ENCODE data around the gene CD274.
A peak's percentile ranks its signal among the peaks of the same experiment; 100 is the strongest.
"Not testable (repeated sequence)": the region's sequence is repeated elsewhere in the genome, so short reads cannot be mapped to it uniquely, and the experiment has no call there.

CD274 gene

DNA sequence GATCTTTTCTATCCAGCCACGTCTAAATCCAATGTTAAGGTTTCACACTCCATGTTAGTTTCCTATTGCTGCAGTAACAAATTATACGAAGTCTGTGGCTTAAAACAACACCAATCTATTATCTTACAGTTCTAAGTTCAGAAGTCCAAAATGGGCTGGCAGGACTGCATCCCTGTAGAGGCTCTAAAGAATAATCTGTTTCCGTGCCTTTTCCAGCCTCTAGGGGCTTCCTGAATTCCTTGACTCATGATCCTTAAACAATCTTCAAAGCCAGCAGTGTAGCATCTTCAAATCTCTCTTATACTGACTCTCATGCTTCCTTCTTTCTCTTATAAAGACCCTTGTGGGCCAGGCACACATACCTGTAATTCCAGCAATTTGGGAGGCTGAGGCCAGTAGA lies 19.4 kb upstream of the CD274 start:
- no peak for DNase-seq (ENCODE audit: low read depth)
- TF ChIP-seq, protein P1, sequence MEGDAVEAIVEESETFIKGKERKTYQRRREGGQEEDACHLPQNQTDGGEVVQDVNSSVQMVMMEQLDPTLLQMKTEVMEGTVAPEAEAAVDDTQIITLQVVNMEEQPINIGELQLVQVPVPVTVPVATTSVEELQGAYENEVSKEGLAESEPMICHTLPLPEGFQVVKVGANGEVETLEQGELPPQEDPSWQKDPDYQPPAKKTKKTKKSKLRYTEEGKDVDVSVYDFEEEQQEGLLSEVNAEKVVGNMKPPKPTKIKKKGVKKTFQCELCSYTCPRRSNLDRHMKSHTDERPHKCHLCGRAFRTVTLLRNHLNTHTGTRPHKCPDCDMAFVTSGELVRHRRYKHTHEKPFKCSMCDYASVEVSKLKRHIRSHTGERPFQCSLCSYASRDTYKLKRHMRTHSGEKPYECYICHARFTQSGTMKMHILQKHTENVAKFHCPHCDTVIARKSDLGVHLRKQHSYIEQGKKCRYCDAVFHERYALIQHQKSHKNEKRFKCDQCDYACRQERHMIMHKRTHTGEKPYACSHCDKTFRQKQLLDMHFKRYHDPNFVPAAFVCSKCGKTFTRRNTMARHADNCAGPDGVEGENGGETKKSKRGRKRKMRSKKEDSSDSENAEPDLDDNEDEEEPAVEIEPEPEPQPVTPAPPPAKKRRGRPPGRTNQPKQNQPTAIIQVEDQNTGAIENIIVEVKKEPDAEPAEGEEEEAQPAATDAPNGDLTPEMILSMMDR (conservative IDR thresholded peaks at IDR 0.05; ENCODE audit: low read length), result no peak; the same call in 1 of the 2 replicates

DNA sequence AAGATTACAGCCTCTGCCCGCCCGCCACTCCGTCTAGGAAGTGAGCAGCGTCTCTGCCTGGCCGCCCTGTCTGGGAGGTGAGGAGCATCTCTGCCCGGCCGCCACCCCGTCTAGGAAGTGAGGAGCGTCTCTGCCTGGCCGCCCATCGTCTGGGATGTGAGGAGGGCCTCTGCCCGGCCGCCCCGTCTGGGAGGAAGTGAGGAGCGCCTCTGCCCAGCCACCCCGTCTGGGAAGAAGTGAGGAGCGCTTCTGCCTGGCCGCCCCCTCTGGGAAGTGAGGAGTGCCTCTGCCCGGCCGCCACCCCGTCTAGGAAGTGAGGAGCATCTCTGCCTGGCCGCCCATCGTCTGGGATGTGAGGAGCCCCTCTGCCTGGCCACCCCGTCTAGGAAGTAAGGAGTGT lies 17.5 kb upstream of the CD274 start:
- DNase-seq (ENCODE audit: low read depth); H3K4me3 ChIP-seq (ENCODE audit: low read length): not testable (repeated sequence)

More for the DNA sequence above, 19.4 kb upstream of the CD274 start:
- no peak overlapping the region for H3K4me3 ChIP-seq (ENCODE audit: low read length)

DNA sequence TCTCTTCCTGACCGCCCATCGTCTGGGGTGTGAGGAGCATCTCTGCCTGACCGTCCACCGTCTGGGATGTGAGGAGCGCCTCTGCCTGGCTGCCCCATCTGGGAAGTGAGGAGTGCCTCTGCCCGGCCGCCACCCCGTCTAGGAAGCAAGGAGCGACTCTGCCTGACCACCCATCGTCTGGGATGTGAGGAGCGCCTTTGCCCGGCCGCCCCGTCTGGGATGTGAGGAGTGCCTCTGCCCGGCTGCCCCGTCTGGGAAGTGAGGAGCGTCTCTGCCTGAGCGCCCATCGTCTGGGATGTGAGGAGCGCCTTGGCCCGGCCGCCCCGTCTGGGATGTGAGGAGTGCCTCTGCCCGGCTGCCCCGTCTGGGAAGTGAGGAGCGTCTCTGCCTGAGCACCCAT lies 17.0 kb upstream of the CD274 start:
- DNase-seq (ENCODE audit: low read depth); H3K4me3 ChIP-seq (ENCODE audit: low read length): not testable (repeated sequence)

DNA sequence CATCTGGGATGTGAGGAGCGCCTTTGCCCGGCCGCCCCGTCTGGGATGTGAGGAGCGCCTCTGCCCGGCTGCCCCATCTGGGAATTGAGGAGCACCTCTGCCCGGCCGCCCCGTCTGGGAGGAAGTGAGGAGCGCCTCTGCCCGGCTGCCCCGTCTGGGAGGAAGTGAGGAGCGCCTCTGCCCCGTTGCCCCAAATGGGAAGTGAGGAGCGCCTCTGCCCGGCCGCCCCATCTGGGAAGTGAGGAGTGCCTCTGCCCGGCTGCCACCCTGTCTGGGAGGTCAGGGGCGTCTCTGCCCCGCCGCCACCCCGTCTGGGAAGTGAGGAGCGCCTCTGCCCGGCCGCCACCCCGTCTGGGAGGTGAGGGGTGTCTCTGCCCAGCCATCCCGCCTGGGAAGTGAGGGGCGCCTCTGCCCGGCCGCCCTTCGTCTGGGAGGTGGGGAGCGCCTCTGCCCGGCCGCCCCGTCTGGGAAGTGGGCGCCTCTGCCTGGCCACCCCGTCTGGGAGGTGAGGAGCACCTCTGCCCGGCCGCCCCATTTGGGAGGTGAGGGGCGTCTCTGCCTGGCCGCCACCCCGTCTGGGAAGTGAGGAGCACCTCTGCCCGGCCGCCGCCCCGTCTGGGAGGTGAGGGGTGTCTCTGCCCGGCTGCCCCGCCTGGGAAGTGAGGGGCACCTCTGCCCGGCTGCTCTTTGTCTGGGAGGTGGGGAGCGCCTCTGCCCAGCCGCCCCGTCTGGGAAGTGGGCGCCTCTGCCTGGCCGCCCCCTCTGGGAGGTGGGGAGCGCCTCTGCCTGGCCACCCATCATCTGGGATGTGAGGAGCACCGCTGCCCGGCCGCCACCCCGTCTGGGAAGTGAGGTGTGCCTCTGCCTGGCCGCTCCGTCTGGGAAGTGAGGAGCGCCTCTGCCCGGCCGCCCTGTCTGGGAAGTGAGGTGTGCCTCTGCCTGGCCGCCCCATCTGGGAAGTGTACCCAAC lies 16.2 kb upstream of the CD274 start:
- H3K4me3 ChIP-seq (ENCODE audit: low read length); DNase-seq (ENCODE audit: low read depth): not testable (repeated sequence)

DNA sequence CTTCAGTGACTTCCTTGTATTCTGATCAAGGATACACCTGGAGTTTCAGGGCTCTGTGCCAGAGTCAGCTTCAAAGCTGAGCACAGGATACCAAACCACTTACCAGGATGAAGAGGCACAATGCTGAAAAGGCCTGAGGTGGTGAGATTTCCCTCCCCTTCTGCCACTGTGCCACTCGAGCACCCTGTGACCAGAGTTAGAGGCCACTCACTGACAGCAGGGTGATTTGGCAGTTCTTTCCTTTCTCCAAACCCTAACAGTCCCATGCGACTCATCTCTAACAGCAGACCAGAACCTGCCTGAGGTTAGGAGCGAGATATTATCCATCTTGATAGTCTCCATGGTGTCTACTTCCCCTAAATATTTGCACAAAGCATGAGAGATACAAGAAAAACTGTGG lies 14.4 kb upstream of the CD274 start:
- H3K4me3 ChIP-seq (ENCODE audit: low read length), result no peak overlapping the region
- no peak for DNase-seq (ENCODE audit: low read depth)
- TF ChIP-seq, protein P1 (conservative IDR thresholded peaks at IDR 0.05; ENCODE audit: low read length), result no peak

DNA sequence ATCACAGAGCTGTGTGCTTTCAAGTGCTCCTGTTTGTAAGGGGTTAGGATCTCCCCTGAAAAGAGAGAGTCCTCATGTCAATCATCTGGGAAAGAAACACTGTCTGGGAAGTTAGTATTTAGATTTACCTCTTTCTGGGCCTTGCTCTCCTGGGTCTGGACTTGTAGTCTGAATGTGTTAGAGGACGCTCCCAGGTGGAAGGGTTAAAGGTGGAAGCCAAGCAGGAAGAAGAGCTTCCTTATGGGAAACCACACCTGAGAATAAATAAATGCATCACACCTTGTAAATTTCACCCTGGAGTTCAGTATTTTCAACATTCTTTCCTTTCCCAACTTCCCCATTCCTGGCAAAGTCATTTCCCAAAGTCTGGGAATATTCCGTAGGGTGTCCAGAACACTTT lies 13.9 kb upstream of the CD274 start:
- TF ChIP-seq, protein P1 (conservative IDR thresholded peaks at IDR 0.05; ENCODE audit: low read length), result no peak
- no peak for DNase-seq (ENCODE audit: low read depth)
- no peak overlapping the region for H3K4me3 ChIP-seq (ENCODE audit: low read length)

DNA sequence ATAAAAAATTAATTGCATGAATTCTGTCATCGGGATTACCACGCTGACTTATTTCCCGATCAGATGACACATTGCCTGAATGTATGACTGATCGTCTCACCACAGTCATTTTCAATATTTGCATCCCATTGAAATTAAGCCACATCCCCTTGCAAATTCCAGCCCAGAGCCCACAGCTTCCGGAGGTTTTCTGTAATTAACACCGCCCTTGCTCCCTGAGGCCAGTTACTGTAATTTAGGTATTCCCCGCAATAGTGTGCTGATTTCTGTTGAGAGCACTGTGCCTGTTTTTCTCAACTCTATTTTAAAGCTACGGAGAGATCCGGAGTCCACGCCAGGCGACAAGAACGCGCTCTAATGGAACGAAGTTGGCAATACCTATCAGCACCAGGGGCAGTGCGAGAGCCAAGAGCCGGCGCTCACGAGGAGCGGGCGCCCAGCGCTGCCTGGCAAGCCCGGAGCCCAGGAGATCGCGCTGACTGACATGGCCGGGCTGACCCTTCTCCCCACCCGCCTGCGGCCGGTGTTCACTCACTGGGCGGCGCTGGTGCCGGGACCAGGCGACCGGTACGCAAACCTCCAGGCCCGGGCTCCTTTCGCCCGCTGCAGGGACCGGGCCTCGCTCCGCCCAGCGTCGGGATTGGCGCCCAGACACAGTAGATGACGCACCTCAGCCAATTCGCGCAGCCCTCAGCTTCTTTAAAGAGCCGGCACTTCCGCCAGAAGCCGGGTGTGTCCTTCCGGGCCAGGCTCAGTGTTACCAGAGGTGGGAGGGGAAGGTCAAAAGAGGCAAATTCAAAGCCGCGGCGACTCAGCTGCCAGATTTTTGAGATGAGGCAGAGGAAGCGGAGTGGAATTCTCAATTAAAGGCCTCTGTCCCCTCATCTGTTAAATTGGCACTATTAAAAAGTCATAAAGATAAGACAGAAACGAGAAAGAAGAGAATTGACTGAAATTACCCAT lies 12.8 kb upstream of the CD274 start, which contains the start of gene PLGRKT:
Gene PLGRKT (minus strand): TSS at position 672 of the 963 bp plus-strand sequence. CDS start 5,948 bp downstream, outside the sequence.
- TF ChIP-seq, protein P1 (conservative IDR thresholded peaks at IDR 0.05; ENCODE audit: low read length), result peak; percentile 19; the same call in 1 of the 2 replicates
- DNase-seq (ENCODE audit: low read depth), result peak; percentile 92

DNA sequence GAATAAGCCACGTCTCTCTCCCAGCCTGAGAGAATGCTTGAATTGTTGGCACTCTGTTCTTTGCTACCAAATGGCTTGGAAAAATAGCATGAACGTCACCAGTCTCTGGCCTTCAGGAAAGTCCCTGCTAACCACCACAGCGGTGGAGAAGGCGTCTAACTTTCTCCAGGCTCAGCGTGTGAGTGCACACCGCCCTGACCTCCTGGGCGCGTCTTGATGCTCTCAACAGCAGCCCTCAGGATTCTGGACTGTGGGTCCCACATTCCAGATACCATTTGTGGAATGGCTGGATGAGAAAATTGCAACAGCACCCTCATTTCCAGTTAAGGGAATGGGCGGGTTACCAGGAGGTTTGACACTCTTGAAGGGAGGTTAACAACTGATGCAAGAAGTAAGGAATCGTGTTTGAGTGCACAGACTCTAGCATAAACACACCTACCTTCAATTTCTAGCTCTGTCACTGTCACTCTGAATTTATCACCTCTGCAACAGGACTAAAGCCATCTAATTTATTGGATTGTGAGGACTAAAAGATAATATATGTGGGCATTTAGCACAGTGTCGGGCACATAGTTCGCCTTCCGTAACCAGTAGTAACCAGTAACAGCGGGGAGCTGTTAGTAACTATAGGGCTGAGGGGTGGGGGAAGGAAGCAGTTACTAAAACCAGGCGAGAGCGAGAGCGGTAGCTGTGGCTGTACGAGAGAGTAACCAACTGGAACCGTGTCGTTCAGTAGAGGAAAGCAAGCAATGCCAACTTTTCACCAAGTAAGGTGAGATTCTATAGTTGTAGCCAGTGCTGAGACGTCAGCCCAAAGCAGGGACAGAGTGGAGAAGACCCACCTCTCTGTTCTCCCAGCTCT lies 11.8 kb upstream of the CD274 start:
- H3K4me3 ChIP-seq (ENCODE audit: low read length), result peak overlapping the region; percentile 80
- DNase-seq (ENCODE audit: low read depth), result peak; percentile 78

More for the DNA sequence above, 12.8 kb upstream of the CD274 start, which contains the start of gene PLGRKT:
- H3K4me3 ChIP-seq (ENCODE audit: low read length), result peak within 1 kb of the TSS; percentile 80

More for the DNA sequence above, 11.8 kb upstream of the CD274 start:
- TF ChIP-seq, protein P1 (conservative IDR thresholded peaks at IDR 0.05; ENCODE audit: low read length), result no peak
